H1 (cell line): ENCODE measurements around the gene ESR1. TPM values are rescaled to one million over a fixed set of nuclear protein-coding genes. Genes with fewer than 3 reads are reported as not detected.

Source experiments
- CTCF ChIA-PET: fragments of 300-600 bp; sonication (Branson Sonifier 250); formaldehyde crosslinking; loops from one replicate; lab custom pipeline; 2021; ENCODE audit not compliant: partially characterized antibody; lab: Charles Lee
- POLR2A ChIA-PET: fragments of 300-600 bp; sonication (Branson Sonifier 250); formaldehyde crosslinking; loops from one replicate; lab custom pipeline; 2021; ENCODE audit warnings: inconsistent platforms; ENCODE audit not compliant: partially characterized antibody; lab: Charles Lee
- DNase-seq, 2 experiments: peaks; one replicate each; pipeline versions ENCODE4 v3.0.0 to v3.0.0-alpha.2; 2010 to 2022; ENCODE audit warnings: low spot score in 2 of 2, low read depth in 1 of 2, mixed read lengths in 1 of 2
- FAIRE-seq: peaks from 2 replicates; lab custom pipeline; 2011; peaks lifted over from hg19 to GRCh38; lab: Jason Lieb, UNC
- H2AFZ ChIP-seq: 2 replicates; pipeline ENCODE4 v1.8.1; 2012; ENCODE audit warnings: low read length, inconsistent platforms
- H2AK5ac ChIP-seq: 2 replicates; pipeline ENCODE4 v1.6.1; 2013; ENCODE audit warnings: low read depth, low read length
- H2BK120ac ChIP-seq: replicated peaks from 2 replicates; pipeline ENCODE3; 2013; ENCODE audit warnings: low read depth, low read length, inconsistent platforms
- H2BK12ac ChIP-seq: 2 replicates; pipeline ENCODE4 v1.6.1; 2013; ENCODE audit warnings: low read depth, low read length
- H2BK15ac ChIP-seq: 2 replicates; pipeline ENCODE4 v1.6.1; 2013; ENCODE audit warnings: low read length
- H2BK20ac ChIP-seq: 2 replicates; pipeline ENCODE4 v1.6.1; 2013; ENCODE audit warnings: low read length
- H2BK5ac ChIP-seq: 2 replicates; pipeline ENCODE4 v1.6.1; 2013; ENCODE audit warnings: low read depth, low read length
- H3K14ac ChIP-seq: 2 replicates; pipeline ENCODE4 v1.6.1; 2013; ENCODE audit warnings: inconsistent platforms; ENCODE audit not compliant: insufficient read length
- H3K18ac ChIP-seq: 2 replicates; pipeline ENCODE4 v1.6.1; 2013; ENCODE audit warnings: low read length; ENCODE audit errors: extremely low read depth
- H3K23ac ChIP-seq: 2 replicates; pipeline ENCODE4 v1.6.1; 2013; ENCODE audit warnings: inconsistent platforms; ENCODE audit not compliant: insufficient read length
- H3K23me2 ChIP-seq: 2 replicates; pipeline ENCODE4 v1.6.1; 2013; ENCODE audit warnings: low read depth, low read length
- H3K27ac ChIP-seq: 2 replicates; pipeline ENCODE4 v1.6.1; 2011; ENCODE audit warnings: low read depth, low read length, inconsistent platforms
- H3K27me3 ChIP-seq, 4 experiments: replicated peaks in 1 of 4; 1 replicate in 1 of 4; 2 replicates in 3 of 4; pipeline versions ENCODE4 v1.6.1 to v1.8.1; 2011 to 2013; ENCODE audit warnings: low read length in 3 of 4, mild to moderate bottlenecking in 3 of 4, inconsistent platforms in 2 of 4, mixed read lengths in 2 of 4, moderate library complexity in 1 of 4; ENCODE audit not compliant: control insufficient read depth in 3 of 4, insufficient read depth in 3 of 4; ENCODE audit errors: extremely low read depth in 1 of 4
- H3K36me3 ChIP-seq, 4 experiments: 2 replicates each; pipeline versions ENCODE4 v1.6.1 to v1.8.1; 2011 to 2013; ENCODE audit warnings: mild to moderate bottlenecking in 4 of 4, low read length in 3 of 4, moderate library complexity in 2 of 4, control low read depth in 1 of 4, inconsistent platforms in 1 of 4; ENCODE audit not compliant: insufficient read depth in 4 of 4, control insufficient read depth in 2 of 4
- H3K4ac ChIP-seq: replicated peaks from 2 replicates; pipeline ENCODE3; 2013; ENCODE audit warnings: low read length, low read depth, mixed read lengths, inconsistent platforms; ENCODE audit not compliant: insufficient read length
- H3K4me1 ChIP-seq, 4 experiments: replicated peaks in 1 of 4; 1 replicate in 1 of 4; 2 replicates in 3 of 4; pipeline versions ENCODE4 v1.6.1 to v1.8.1; 2011 to 2013; ENCODE audit warnings: low read length in 3 of 4, inconsistent platforms in 2 of 4, mixed read lengths in 1 of 4; ENCODE audit not compliant: insufficient read depth in 4 of 4, control insufficient read depth in 3 of 4
- H3K4me2 ChIP-seq, 2 experiments: 2 replicates each; pipeline versions ENCODE4 v1.6.1 to v1.8.1; 2011 to 2013; ENCODE audit warnings: low read depth in 2 of 2, low read length in 2 of 2, control low read depth in 1 of 2, inconsistent platforms in 1 of 2, mild to moderate bottlenecking in 1 of 2; ENCODE audit not compliant: insufficient read depth in 1 of 2
- H3K4me3 ChIP-seq, 4 experiments: fragments of 200-600, 300-600 bp in 1 of 4; sonication (generic), shearing (Covaris generic), sonication (Bioruptor Twin) in 1 of 4; 2 replicates each; pipeline versions ENCODE4 v1.5.1 to v1.8.1; 2011 to 2016; ENCODE audit warnings: low read length in 4 of 4, low read depth in 3 of 4, control low read depth in 2 of 4, inconsistent platforms in 2 of 4, mild to moderate bottlenecking in 2 of 4, mixed read lengths in 1 of 4, moderate library complexity in 1 of 4; ENCODE audit not compliant: insufficient read depth in 2 of 4; ENCODE audit errors: extremely low read depth in 1 of 4
- H3K56ac ChIP-seq: replicated peaks from 2 replicates; pipeline ENCODE3; 2013; ENCODE audit warnings: low read depth, mild to moderate bottlenecking, mixed read lengths, low read length, inconsistent platforms; ENCODE audit not compliant: insufficient read length
- H3K79me1 ChIP-seq: 2 replicates; pipeline ENCODE4 v1.6.1; 2013; ENCODE audit warnings: low read depth, low read length, control low read depth
- H3K79me2 ChIP-seq, 2 experiments: 2 replicates each; pipeline versions ENCODE4 v1.6.1 to v1.8.1; 2012 to 2013; ENCODE audit warnings: low read length in 2 of 2, mild to moderate bottlenecking in 2 of 2, inconsistent platforms in 1 of 2; ENCODE audit not compliant: insufficient read depth in 2 of 2, control insufficient read depth in 1 of 2
- H3K9ac ChIP-seq, 4 experiments: replicated peaks in 1 of 4; 1 replicate in 1 of 4; 2 replicates in 3 of 4; pipeline versions ENCODE4 v1.6.1 to v1.8.1; 2011 to 2013; ENCODE audit warnings: low read depth in 3 of 4, low read length in 3 of 4, control low read depth in 2 of 4, mild to moderate bottlenecking in 2 of 4, moderate library complexity in 2 of 4, inconsistent platforms in 1 of 4; ENCODE audit errors: extremely low read depth in 1 of 4
- H3K9me3 ChIP-seq, 2 experiments: 2 replicates each; pipeline versions ENCODE4 v1.6.1 to v1.8.1; 2012 to 2013; ENCODE audit warnings: mild to moderate bottlenecking in 2 of 2, moderate library complexity in 2 of 2, control low read depth in 1 of 2, inconsistent platforms in 1 of 2, low read depth in 1 of 2, low read length in 1 of 2, mixed read lengths in 1 of 2; ENCODE audit not compliant: insufficient read depth in 2 of 2
- H4K20me1 ChIP-seq, 2 experiments: replicated peaks in 1 of 2; 2 replicates each; pipeline versions ENCODE3 to v1.8.1; 2011 to 2013; ENCODE audit warnings: inconsistent platforms in 2 of 2, low read length in 2 of 2, mild to moderate bottlenecking in 1 of 2; ENCODE audit not compliant: insufficient read depth in 2 of 2, control insufficient read depth in 1 of 2
- H4K5ac ChIP-seq: 2 replicates; pipeline ENCODE4 v1.6.1; 2013; ENCODE audit warnings: low read length, low read depth, mixed read lengths, inconsistent platforms; ENCODE audit not compliant: insufficient read length
- H4K8ac ChIP-seq: 2 replicates; pipeline ENCODE4 v1.8.0; 2013; ENCODE audit warnings: mild to moderate bottlenecking, moderate library complexity, low read length, inconsistent platforms; ENCODE audit not compliant: insufficient read depth; ENCODE audit errors: extremely low read depth
- H4K91ac ChIP-seq: replicated peaks from 2 replicates; pipeline ENCODE3; 2013; ENCODE audit warnings: low read length, mixed read lengths, inconsistent platforms; ENCODE audit not compliant: insufficient read length
- CTCF ChIP-seq, 3 experiments: IDR thresholded peaks; 1 replicate in 2 of 3; 2 replicates in 1 of 3; pipeline versions ENCODE4 v1.5.1 to v1.6.1; 2011; ENCODE audit warnings: low read length in 3 of 3, mild to moderate bottlenecking in 3 of 3, inconsistent platforms in 2 of 3, low read depth in 1 of 3, moderate library complexity in 1 of 3; ENCODE audit not compliant: insufficient read depth in 1 of 3; ENCODE audit errors: control extremely low read depth in 1 of 3
- FOSL1 ChIP-seq: IDR thresholded peaks from 2 replicates; pipeline ENCODE4 v1.6.1; 2011; ENCODE audit warnings: mild to moderate bottlenecking, low read depth, low read length, moderate library complexity; ENCODE audit not compliant: insufficient read depth
- WGBS, 2 experiments: shearing (Covaris generic) in 1 of 2; methylation state at CpG; one replicate each; pipeline versions ENCODE4 v1.1.6 to v1.1.7; 2013 to 2015; ENCODE audit warnings: low lambda C conversion rate in 2 of 2, mixed read lengths in 2 of 2, inconsistent platforms in 1 of 2, low coverage in 1 of 2, missing lambda C conversion rate in 1 of 2; ENCODE audit not compliant: insufficient replicate concordance in 2 of 2, insufficient coverage in 1 of 2, insufficient read length in 1 of 2; ENCODE audit errors: extremely low coverage in 1 of 2, missing lambda C conversion rate in 1 of 2; 5-methylcytosine and 5-hydroxymethylcytosine counted together
- polyA plus RNA-seq, 7 experiments: library from polyadenylated mRNA; depleted of rRNA in 3 of 7; stranded (reverse) in 5 of 7; unstranded in 2 of 7; fragments of >200 nt in 5 of 7; fragments of 200-250 nt in 2 of 7; gene quantifications; 1 replicate in 5 of 7; 2 replicates in 1 of 7; 4 replicates in 1 of 7; pipeline versions ENCODE4 v1.2.1 to v1.2.3, GENCODE V29; 2011 to 2013; ENCODE audit warnings: missing spikeins in 2 of 7, mixed read lengths in 2 of 7
- total RNA-seq: library from RNA; stranded (reverse); fragmentation: NEBNext Ultra II Directional; extraction: Animal tissue kit (Norgen Biotek cat#: 25700); gene quantifications from 2 replicates; pipeline ENCODE4 v1.2.1, GENCODE V29; 2021

The ESR1 gene
- total and polyA plus RNA-seq, 2 of the 8 experiments (the other 6 are each of a cell fraction or from before 2014, with no cell fraction given), result 0.03 to 0.17 TPM

GRCh38 chr6:152130441-152130840 is 323.0 kb downstream of the ESR1 start:
- FAIRE-seq, result no peak
- H2BK120ac ChIP-seq, result no peak overlapping the region
- H2BK20ac ChIP-seq, result no peak overlapping the region
- H3K79me1 ChIP-seq, result no peaks in the 10 kb centered on the region
- H2AK5ac ChIP-seq, result no peak overlapping the region
- H3K4me3 ChIP-seq, result no peak overlapping the region
- no peak for DNase-seq
- H3K9ac ChIP-seq, result no peak overlapping the region
- H3K56ac ChIP-seq, result no peak overlapping the region
- TF ChIP-seq CTCF (IDR thresholded peaks at IDR 0.05; ENCODE audit: control extremely low read depth in 1 of 3, insufficient read depth in 1 of 3, low read depth in 1 of 3, low read length in 3 of 3) (no peak), FOSL1 (no peak)
- H2BK15ac ChIP-seq, result no peak overlapping the region
- ChIA-PET CTCF (interaction anchor here (0.9 to 2.3 kb wide), 4 partner anchors 80 to 468 kb away, joined by 3 to 7 read pairs (median 3); no protein-coding TSS in a partner anchor), POLR2A (no interaction called here)
- no peaks in the 10 kb centered on the region for H3K36me3 ChIP-seq
- no peak overlapping the region for H3K23ac ChIP-seq
- no peak overlapping the region for H3K18ac ChIP-seq
- H3K27ac ChIP-seq, result no peak overlapping the region
- H2AFZ ChIP-seq, result no peak overlapping the region
- H3K4ac ChIP-seq, result no peak overlapping the region
- no peak overlapping the region for H4K91ac ChIP-seq
- no peak overlapping the region for H3K14ac ChIP-seq
- no peaks in the 10 kb centered on the region for H3K9me3 ChIP-seq
- no peak overlapping the region for H2BK5ac ChIP-seq
- no peaks in the 10 kb centered on the region for H4K20me1 ChIP-seq
- no peak overlapping the region for H3K4me2 ChIP-seq
- H2BK12ac ChIP-seq, result no peak overlapping the region
- no peaks in the 10 kb centered on the region for H3K27me3 ChIP-seq
- no peaks in the 10 kb centered on the region for H3K79me2 ChIP-seq
- H4K8ac ChIP-seq, result no peak overlapping the region
- no peak overlapping the region for H4K5ac ChIP-seq
- WGBS, 2 experiments, result 91% methylated on average over 2 of the region's 2 CpGs; no CpG with 5 or more reads in 1 of the 2 experiments
- H3K4me1 ChIP-seq, result no peaks in the 10 kb centered on the region
- no peaks in the 10 kb centered on the region for H3K23me2 ChIP-seq
